ENCODE data around the gene ZFP42.

DNA sequence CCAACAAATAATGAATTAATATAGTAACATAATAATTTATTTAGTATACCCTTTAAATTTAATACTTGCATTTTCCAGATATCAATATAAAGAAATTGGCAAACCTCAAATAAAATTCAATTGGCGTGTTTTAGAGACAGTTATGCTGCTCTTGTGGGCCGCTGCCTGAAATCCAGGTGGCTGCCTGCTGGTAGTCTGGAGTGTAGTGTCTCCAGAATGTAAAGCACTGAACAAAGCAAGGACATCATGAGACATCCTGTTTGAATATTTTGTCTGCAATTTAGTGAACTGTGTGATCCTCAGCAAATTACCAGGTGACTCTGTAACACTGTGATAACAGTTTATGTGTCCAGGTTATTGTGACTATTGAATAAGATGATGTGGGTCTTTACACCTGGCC lies 29.9 kb downstream of the ZFP42 start:
- TF ChIP-seq, protein P1, sequence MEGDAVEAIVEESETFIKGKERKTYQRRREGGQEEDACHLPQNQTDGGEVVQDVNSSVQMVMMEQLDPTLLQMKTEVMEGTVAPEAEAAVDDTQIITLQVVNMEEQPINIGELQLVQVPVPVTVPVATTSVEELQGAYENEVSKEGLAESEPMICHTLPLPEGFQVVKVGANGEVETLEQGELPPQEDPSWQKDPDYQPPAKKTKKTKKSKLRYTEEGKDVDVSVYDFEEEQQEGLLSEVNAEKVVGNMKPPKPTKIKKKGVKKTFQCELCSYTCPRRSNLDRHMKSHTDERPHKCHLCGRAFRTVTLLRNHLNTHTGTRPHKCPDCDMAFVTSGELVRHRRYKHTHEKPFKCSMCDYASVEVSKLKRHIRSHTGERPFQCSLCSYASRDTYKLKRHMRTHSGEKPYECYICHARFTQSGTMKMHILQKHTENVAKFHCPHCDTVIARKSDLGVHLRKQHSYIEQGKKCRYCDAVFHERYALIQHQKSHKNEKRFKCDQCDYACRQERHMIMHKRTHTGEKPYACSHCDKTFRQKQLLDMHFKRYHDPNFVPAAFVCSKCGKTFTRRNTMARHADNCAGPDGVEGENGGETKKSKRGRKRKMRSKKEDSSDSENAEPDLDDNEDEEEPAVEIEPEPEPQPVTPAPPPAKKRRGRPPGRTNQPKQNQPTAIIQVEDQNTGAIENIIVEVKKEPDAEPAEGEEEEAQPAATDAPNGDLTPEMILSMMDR (IDR thresholded peaks at IDR 0.05; ENCODE audit: poor library complexity): no peak
- TF ChIP-seq EZH2phosphoT487 (IDR thresholded peaks at IDR 0.05; ENCODE audit: low read depth, severe bottlenecking, unreplicated experiment): no peak
- TF ChIP-seq EZH2 (IDR thresholded peaks at IDR 0.05; ENCODE audit: borderline replicate concordance): no peak

Data from hepatocyte (in vitro differentiated cells).